Putamen (tissue), 1 donor: ENCODE measurements around the gene PRMT5.
"Not testable (repeated sequence)": the region's sequence is repeated elsewhere in the genome, so short reads cannot be mapped to it uniquely, and the experiment has no call there.

ENCODE experiments used
- DNase-seq: peaks from one replicate; pipeline ENCODE4 v3.0.0-alpha.2; 2016; ENCODE audit warnings: low spot score

Gene PRMT5

GRCh38 chr14:22929104-22929960, at the start of gene PRMT5:
Gene PRMT5, minus strand, starts transcription at chr14:22929376. Its CDS starts 15 bp downstream, at chr14:22929361.
- DNase-seq = peak; percentile 100

- DNase-seq = no peak
These were observed 49.3 kb upstream of the PRMT5 start for GRCh38 chr14:22978487-22978837.

GRCh38 chr14:22977684-22978486, 48.7 kb upstream of the PRMT5 start:
- no peak for DNase-seq

- no peak for DNase-seq
These were observed 48.2 kb upstream of the PRMT5 start for GRCh38 chr14:22977434-22977683.

GRCh38 chr14:22976620-22977433, 47.7 kb upstream of the PRMT5 start:
- DNase-seq = no peak

GRCh38 chr14:22974530-22975313, 45.5 kb upstream of the PRMT5 start:
- no peak for DNase-seq

- DNase-seq = peak; percentile 27
These were observed 44.2 kb upstream of the PRMT5 start for GRCh38 chr14:22973217-22974032.

GRCh38 chr14:22972313-22972930, 43.2 kb upstream of the PRMT5 start:
- no peak for DNase-seq

- DNase-seq = no peak
These were observed 42.0 kb upstream of the PRMT5 start for GRCh38 chr14:22971152-22971551.

GRCh38 chr14:22966783-22967269, 37.6 kb upstream of the PRMT5 start:
- no peak for DNase-seq

- DNase-seq = not testable (repeated sequence)
These were observed 37.0 kb upstream of the PRMT5 start for GRCh38 chr14:22965916-22966782.

- no peak for DNase-seq
These were observed 33.0 kb upstream of the PRMT5 start for GRCh38 chr14:22962061-22962676.

GRCh38 chr14:22955702-22956569, 26.8 kb upstream of the PRMT5 start:
- DNase-seq = peak; percentile 5

- no peak for DNase-seq
These were observed 23.2 kb upstream of the PRMT5 start for GRCh38 chr14:22952418-22952817.

GRCh38 chr14:22951795-22952194, 22.6 kb upstream of the PRMT5 start:
- DNase-seq = not testable (repeated sequence)

GRCh38 chr14:22945642-22946041, 16.5 kb upstream of the PRMT5 start:
- DNase-seq = no peak

GRCh38 chr14:22939684-22940083, 10.5 kb upstream of the PRMT5 start:
- no peak for DNase-seq

GRCh38 chr14:22935156-22935555, 6.0 kb upstream of the PRMT5 start:
- DNase-seq = no peak
